Suprapubic skin (tissue), 4 donors: ENCODE data around the gene PRH1. TPM values are rescaled to one million over a fixed set of nuclear protein-coding genes. Genes with fewer than 3 reads are reported as not detected.

Source experiments
- DNase-seq, 2 donors: peaks; one replicate each; pipeline ENCODE4 v3.0.0-alpha.2; 2019; ENCODE audit warnings: low spot score in 2 of 2
- H3K27ac ChIP-seq: fragments of 200-600 bp; sonication (generic); one replicate; pipeline ENCODE4 v1.5.1; 2019
- H3K27me3 ChIP-seq: fragments of 200-600 bp; sonication (generic); one replicate; pipeline ENCODE4 v1.5.1; 2019
- H3K36me3 ChIP-seq: fragments of 200-600 bp; sonication (generic); one replicate; pipeline ENCODE4 v1.5.1; 2019
- H3K4me1 ChIP-seq: fragments of 200-600 bp; sonication (generic); one replicate; pipeline ENCODE4 v1.5.1; 2019
- H3K4me3 ChIP-seq: fragments of 200-600 bp; sonication (generic); one replicate; pipeline ENCODE4 v1.5.1; 2019; ENCODE audit warnings: mild to moderate bottlenecking
- H3K9me3 ChIP-seq: fragments of 200-600 bp; sonication (generic); one replicate; pipeline ENCODE4 v1.5.1; 2019
- CTCF ChIP-seq, 2 donors: fragments of 200-600 bp in 1 of 2; fragments of 450-650 bp in 1 of 2; sonication (generic) in 1 of 2; IDR thresholded peaks; one replicate each; pipeline ENCODE4 v1.5.1; 2016 to 2019; ENCODE audit warnings: antibody characterized with exemption in 2 of 2, mild to moderate bottlenecking in 1 of 2, moderate library complexity in 1 of 2
- EP300 ChIP-seq: sonication (generic); formaldehyde crosslinking; IDR thresholded peaks from one replicate; pipeline ENCODE4 v1.6.1; 2017; ENCODE audit warnings: antibody characterized with exemption
- POLR2A ChIP-seq, 2 donors: fragments of 450-650 bp; IDR thresholded peaks; one replicate each; pipeline ENCODE4 v1.6.1; 2017; ENCODE audit warnings: antibody characterized with exemption in 2 of 2, mild to moderate bottlenecking in 2 of 2, moderate library complexity in 2 of 2
- POLR2AphosphoS5 ChIP-seq, 3 donors: sonication (generic); formaldehyde crosslinking; IDR thresholded peaks; one replicate each; pipeline ENCODE4 v1.6.1; 2017; ENCODE audit warnings: antibody characterized with exemption in 3 of 3
- WGBS: methylation state at CpG from one replicate; pipeline ENCODE4 v1.1.5; 2018; 5-methylcytosine and 5-hydroxymethylcytosine counted together
- total RNA-seq, 4 donors: library from RNA; depleted of rRNA; stranded (reverse); fragments of >200 nt; gene quantifications; one replicate each; pipeline ENCODE4 v1.1.0, GENCODE V29; 2016

Gene PRH1
- total RNA-seq, 4 donors from 2014 or later, result 8.8 to 51.3 (median 20.0) TPM

DNA sequence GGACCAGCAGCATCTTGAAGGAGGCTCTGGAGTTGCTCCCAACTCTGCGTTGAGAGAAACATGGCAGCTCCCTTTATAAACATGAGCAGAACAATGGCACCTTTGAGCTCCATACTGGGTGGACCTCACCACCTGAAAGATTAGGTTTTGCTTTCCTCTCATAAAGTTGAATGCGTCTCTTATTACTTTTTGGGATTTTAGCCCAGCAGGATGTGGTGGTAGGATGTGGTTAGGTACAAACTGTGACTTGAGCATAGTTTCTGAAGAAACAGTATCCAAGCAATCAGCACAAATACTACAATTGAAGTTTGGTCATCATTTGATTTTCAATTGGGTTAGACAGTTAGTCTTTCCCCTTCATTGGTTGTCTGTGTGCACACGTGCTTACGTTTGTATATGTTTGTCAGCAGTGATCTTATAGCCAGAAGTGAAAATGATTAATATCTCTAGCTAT is 34.6 kb downstream of the PRH1 start, which contains the start of gene PRR4:
TSS of gene PRR4 (minus strand) at position 51 of the 454 bp plus-strand sequence. CDS start at position 13, 38 bp downstream.
- no peaks in the 10 kb centered on the region for H3K27me3 ChIP-seq
- H3K27ac ChIP-seq, result no peak within 1 kb of the TSS
- 91% methylated on average over 4 of the region's 4 CpGs for WGBS
- no peak for DNase-seq
- H3K4me1 ChIP-seq, result no peaks in the 10 kb centered on the region
- TF ChIP-seq POLR2AphosphoS5 (IDR thresholded peaks at IDR 0.05) (no peak), EP300 (no peak), POLR2A (IDR thresholded peaks at IDR 0.05) (no peak), CTCF (IDR thresholded peaks at IDR 0.05) (no peak)
- no peak within 1 kb of the TSS for H3K4me3 ChIP-seq
- no peaks in the 10 kb centered on the region for H3K9me3 ChIP-seq
- peaks cover 4% of the 10 kb centered on the region for H3K36me3 ChIP-seq

DNA sequence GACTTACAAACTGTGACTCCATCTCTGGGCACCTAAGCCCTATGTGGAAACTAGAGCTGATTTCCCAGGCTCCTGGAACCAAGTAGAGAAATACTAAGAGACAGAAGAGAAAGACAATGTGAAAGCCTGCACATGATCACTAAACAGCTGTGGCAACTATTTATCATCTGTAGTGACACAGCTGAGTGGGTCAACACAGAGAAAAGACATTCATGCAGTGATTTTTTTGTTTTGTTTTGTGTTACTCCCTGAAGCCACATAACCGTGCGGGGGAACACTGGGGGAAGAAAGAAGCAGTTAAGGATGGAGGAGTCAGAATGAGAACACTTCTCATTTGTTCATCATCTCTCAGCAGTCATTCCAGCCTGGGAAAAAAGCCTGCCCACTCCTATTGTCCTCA is 36.3 kb downstream of the PRH1 start:
- Histone ChIP-seq H3K27me3 (no peaks in the 10 kb centered on the region), H3K4me3 (no peak overlapping the region), H3K9me3 (no peaks in the 10 kb centered on the region), H3K36me3 (peaks cover 6% of the 10 kb centered on the region), H3K4me1 (no peaks in the 10 kb centered on the region), H3K27ac (no peak overlapping the region)
- DNase-seq, result no peak
- TF ChIP-seq EP300 (no peak), POLR2A (IDR thresholded peaks at IDR 0.05) (no peak), POLR2AphosphoS5 (IDR thresholded peaks at IDR 0.05) (no peak), CTCF (IDR thresholded peaks at IDR 0.05) (no peak)
- WGBS, result 27% methylated on average over 2 of the region's 2 CpGs

GRCh38 chr12:10842862-10843261 is 41.2 kb downstream of the PRH1 start:
- Histone ChIP-seq H3K9me3 (no peaks in the 10 kb centered on the region), H3K36me3 (peaks cover 6% of the 10 kb centered on the region), H3K27ac (no peak overlapping the region), H3K4me1 (no peaks in the 10 kb centered on the region), H3K4me3 (no peak overlapping the region), H3K27me3 (no peaks in the 10 kb centered on the region)
- TF ChIP-seq EP300 (no peak), POLR2AphosphoS5 (IDR thresholded peaks at IDR 0.05) (no peak), POLR2A (IDR thresholded peaks at IDR 0.05) (no peak), CTCF (IDR thresholded peaks at IDR 0.05) (no peak)
- DNase-seq, result no peak
- WGBS, result 100% methylated on average over 2 of the region's 2 CpGs

DNA sequence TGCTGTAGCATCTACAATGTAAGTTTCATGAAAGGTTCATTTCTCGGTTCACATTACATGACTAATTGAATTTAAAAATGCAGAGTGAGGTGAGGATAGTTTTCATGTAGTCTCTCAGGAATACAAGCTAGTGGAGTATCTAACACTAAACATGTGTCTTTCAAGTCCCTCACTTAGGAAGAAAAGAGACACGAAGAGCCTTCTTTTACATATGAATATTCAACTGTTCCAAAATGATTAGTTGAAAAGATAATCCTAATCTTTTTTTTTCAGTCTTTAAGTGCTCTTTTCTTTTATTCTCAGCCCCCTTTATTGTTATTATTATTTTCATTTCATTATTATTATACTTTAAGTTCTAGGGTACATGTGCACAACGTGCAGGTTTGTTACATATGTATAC is 45.6 kb downstream of the PRH1 start:
- 83% methylated on average over 3 of the region's 3 CpGs for WGBS
- no peak for DNase-seq
- peaks cover 3% of the 10 kb centered on the region for H3K36me3 ChIP-seq
- TF ChIP-seq EP300 (no peak), POLR2AphosphoS5 (IDR thresholded peaks at IDR 0.05) (no peak), CTCF (IDR thresholded peaks at IDR 0.05) (no peak), POLR2A (IDR thresholded peaks at IDR 0.05) (no peak)
- H3K9me3 ChIP-seq, result no peaks in the 10 kb centered on the region
- H3K4me1 ChIP-seq, result no peaks in the 10 kb centered on the region
- no peak overlapping the region for H3K4me3 ChIP-seq
- no peaks in the 10 kb centered on the region for H3K27me3 ChIP-seq
- no peak overlapping the region for H3K27ac ChIP-seq

Other genes with a start within 250 kb of the PRH1 start
- gene STYK1, start 210.2 kb downstream of the PRH1 start, total RNA-seq, result 1 to 10 TPM; 1.0 to 2.3 (median 1.2) TPM
- gene YBX3, start 160.9 kb downstream of the PRH1 start, total RNA-seq, result 100 to 1,000 TPM; 610 to 832 (median 677) TPM
- not detected for gene TAS2R7, start 81.6 kb downstream of the PRH1 start, total RNA-seq
- gene TAS2R8, start 77.0 kb downstream of the PRH1 start, total RNA-seq, result not detected
- not detected for gene TAS2R9, start 74.1 kb downstream of the PRH1 start, total RNA-seq
- gene TAS2R10, start 57.9 kb downstream of the PRH1 start, total RNA-seq, result 1 to 10 TPM in 1 of 4 donors, under 1 TPM in 3; 0.68 to 1.1 (median 0.75) TPM
- 100 to 1,000 TPM in 2 of 4 donors, 10 to 100 TPM in 2; 37.1 to 399 (median 124) TPM for gene PRR4, start 34.8 kb downstream of the PRH1 start, total RNA-seq
- gene TAS2R13, start 25.3 kb upstream of the PRH1 start, total RNA-seq, result 1 to 10 TPM in 2 of 4 donors, under 1 TPM in 2; 0.38 to 2.6 (median 1.7) TPM
- gene PRH2, start 45.0 kb upstream of the PRH1 start, total RNA-seq, result 1 to 10 TPM in 1 of 4 donors, not detected in 3; 2.1 TPM
- 1 to 10 TPM in 2 of 4 donors, under 1 TPM in 2; 0.23 to 3.5 (median 1.7) TPM for gene TAS2R14, start 55.0 kb upstream of the PRH1 start, total RNA-seq
- gene TAS2R50, start 102.7 kb upstream of the PRH1 start, total RNA-seq, result 1 to 10 TPM in 1 of 4 donors, under 1 TPM in 1, not detected in 2; 0.89 to 4.8 TPM
- gene TAS2R20, start 114.0 kb upstream of the PRH1 start, total RNA-seq, result 1 to 10 TPM in 3 of 4 donors, not detected in 1; 1.0 to 4.1 (median 2.6) TPM
- 1 to 10 TPM in 2 of 4 donors, not detected in 2; 2.5 to 9.3 TPM for gene TAS2R19, start 138.4 kb upstream of the PRH1 start, total RNA-seq
- 1 to 10 TPM in 2 of 4 donors, under 1 TPM in 1, not detected in 1; 0.55 to 8.3 (median 3.5) TPM for gene TAS2R31, start 147.2 kb upstream of the PRH1 start, total RNA-seq
- gene TAS2R46, start 178.0 kb upstream of the PRH1 start, total RNA-seq, result 1 to 10 TPM in 3 of 4 donors, not detected in 1; 1.2 to 8.9 (median 2.0) TPM
- 1 to 10 TPM in 2 of 4 donors, under 1 TPM in 1, not detected in 1; 0.89 to 4.9 (median 4.7) TPM for gene TAS2R43, start 208.1 kb upstream of the PRH1 start, total RNA-seq